Right hindlimb (tissue), 1 donor: ENCODE measurements around the gene DOK7.

Experiments
- DNase-seq: peaks from one replicate; pipeline ENCODE4 v3.0.0-alpha.2; 2018

Gene DOK7

GRCh38 chr4:3476936-3477749, 14.0 kb downstream of the DOK7 start:
- DNase-seq, result no peak

DNA sequence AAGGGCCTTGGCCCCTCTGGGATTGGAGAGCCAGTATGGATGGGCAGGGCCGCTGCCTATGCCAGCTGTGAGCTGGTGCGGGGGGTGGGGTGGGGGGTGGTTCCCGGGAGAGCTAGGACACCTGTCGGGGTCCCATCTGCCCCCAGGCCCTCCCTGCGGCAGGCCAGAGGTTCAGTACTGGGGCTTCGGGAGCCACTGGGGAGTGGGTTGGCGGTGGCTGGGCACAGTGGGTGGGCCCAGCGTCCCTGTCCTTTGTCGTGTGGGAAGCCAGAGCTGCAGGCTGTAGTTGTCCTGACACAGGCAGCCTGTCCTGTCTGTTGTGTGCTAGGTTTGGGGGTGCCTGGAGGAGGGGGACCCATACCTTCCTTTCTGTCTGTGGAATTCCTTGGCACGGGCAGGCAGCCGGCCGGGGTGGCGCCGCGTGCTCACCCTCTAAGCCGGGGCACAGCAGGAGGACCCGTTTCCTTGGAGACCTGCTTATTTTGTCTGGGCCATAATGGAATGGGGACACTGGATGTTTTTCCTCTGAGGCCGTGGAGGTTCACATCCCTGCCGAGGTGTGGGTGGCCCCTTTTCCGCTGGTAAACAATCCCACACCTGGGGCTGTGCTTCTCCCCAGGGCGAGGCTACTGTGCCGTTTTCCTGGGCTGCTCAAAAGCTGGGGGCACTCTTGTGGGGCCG, 14.8 kb downstream of the DOK7 start:
- DNase-seq, result no peak

- no peak for DNase-seq
Measured at GRCh38 chr4:3478446-3479357, 15.6 kb downstream of the DOK7 start.

DNA sequence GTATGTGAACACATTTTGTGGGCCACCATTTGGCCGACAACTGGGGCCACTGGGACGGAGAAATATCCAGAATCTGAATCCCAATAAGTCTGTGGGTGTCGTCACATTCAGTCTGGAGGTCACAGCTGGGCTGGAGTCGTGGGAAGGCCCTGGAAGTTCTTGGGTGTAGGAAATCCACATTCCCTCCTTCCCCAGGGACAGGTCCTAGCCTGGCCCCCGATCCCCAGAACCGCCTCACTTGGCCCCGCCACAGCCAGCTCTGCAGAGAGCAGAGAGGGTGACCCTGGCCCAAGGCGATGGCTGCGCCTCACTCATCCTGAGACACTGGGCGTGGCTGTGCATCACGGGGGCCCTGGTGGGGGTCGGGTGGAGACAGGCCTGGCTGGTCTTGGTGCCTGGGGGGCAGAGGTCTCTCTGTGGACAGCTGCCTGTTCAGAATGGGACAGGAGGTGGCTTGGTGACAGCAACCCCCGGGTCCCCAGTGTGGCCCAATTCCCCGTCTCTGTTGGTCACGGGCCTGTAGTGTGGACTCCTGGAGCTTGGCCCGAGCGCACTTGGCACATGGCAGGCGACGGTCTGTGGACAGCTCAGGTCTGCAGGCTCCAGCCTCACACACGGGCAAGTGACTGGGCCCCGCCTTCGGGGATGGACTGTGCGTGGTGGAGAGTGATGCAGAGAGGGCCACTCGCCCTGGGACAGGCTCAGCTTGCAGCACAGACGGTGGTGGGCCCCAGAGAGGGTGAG, 16.4 kb downstream of the DOK7 start:
- DNase-seq, result no peak

- peak; percentile 90 for DNase-seq
Measured at GRCh38 chr4:3480528-3481112, 17.5 kb downstream of the DOK7 start.

GRCh38 chr4:3481113-3481531, 18.0 kb downstream of the DOK7 start:
- DNase-seq, result no peak

DNA sequence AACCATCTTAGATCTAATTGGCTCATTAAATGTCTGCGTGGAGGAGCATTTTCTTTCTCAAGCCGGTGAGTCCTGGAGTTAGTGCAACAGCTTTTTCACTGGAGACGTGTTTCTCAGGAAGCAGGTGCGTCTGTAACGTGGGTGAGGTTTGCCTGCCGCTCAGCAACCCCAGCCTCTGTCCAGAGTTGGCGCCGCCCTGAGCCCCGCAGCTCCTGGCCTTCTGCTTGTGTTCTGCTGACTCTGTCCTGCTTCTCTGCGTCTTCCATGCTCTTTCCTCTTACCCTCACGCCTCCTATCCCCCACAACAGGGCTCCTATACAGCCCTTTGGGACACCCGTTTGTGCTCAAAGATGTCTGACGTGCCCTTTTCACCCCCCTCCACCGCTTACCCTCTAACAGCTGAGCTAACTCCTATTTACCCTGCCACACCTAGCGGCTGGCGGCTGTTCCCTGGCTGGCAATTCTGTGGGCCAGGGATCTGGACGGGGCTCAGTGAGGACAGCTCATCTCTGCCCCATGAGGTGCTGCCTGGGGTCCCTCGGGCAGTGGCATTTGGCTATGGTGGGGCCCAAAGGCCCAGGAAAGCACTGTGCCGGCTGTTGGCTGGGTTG, 18.8 kb downstream of the DOK7 start:
- no peak for DNase-seq

- DNase-seq, result no peak
Measured at GRCh38 chr4:3482707-3483106, 19.6 kb downstream of the DOK7 start.

DNA sequence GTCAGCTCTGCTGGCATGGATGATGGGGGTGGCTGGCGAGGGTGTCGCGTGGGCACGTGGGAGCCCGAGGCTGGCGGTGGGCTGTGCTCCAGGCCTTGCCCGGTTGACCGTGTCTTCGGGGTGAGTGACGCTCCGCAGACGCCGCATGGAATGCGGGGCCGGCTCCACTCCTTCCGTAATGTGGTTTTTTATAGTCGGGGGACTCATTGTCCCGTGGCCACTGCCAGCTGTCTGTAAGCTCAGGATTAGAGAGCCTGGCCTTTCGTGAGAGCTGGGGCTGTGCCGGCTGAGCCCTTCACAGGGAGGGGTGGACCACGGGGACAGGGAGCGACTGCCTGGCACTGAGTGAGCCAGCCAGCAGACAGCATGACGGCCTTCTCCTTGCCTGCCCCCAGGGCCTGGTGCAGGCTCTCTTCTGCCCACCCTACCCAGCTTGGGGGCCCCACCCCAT, 20.4 kb downstream of the DOK7 start:
- DNase-seq, result peak; percentile 65

- DNase-seq, result no peak
Measured at GRCh38 chr4:3484057-3484973, 21.2 kb downstream of the DOK7 start.

DNA sequence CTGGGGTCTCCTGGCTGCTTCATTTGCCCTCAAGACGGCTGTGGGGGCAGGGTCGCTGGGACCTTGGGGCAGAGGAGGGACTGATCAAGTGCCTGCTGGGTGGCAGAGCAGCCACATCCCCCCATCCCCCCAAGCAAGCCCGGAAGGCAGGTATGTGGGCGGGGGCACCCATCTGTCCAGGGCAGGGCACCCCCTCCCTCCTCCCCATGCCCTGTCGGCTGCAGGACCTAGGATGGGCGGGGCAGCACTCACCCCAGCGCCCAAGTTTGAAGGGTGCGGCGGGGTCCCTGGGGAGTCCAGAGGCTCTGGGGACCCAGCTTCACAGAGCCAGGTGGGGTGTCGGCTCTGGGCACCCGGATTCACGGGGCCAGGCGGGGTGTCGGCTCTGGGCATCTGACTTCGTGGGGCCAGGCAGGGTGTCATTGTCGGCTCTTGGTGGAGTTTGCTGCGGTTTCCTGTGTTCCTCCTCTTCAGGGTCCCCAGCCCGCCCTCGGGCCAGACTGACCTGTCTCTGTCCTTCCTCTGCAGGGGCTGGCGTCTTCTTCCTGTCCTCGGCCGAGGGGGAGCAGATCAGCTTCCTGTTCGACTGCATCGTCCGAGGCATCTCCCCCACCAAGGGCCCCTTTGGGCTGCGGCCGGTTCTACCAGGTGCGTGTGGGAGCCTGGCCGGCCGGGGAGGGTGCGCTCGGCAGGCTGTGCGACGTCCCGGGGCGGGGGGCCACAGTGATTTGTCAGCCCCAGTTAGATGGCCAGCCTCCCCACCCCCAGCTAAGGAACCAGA, 22.1 kb downstream of the DOK7 start:
- peak; percentile 62 for DNase-seq

DNA sequence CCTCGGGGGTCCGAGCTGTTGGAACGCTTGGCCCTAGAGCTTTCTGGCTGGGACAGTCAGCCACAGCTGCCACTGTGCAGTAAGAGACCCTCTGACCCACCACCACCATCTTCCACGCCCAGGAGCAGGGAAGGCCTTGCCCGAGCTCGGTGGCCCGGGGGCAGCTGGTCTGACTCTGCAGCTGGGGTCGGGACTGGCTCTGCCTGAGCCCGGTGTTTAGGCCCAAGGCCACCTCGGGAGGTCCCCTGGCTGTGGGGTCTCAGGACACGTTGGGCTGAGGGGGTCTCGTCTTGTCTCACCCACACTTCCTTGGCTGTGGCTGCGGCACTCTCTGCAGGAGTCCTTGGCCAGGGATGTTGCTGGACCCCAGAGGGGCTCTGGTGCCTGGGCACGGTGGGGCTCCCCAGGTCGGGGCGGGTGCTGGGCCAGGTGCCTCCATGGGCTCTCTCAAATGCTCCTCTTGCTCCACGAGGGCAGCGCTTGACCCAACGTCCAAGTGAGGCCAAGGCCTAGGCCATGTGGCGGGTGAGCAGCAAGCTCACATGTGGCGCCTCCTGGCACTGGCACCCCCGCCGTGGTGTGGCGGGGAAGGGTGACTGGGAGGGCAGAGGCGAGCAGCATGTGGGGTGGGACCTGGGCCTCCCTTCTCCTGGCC, 22.9 kb downstream of the DOK7 start:
- no peak for DNase-seq

- no peak for DNase-seq
Measured at GRCh38 chr4:3486541-3487540, 23.7 kb downstream of the DOK7 start.

DNA sequence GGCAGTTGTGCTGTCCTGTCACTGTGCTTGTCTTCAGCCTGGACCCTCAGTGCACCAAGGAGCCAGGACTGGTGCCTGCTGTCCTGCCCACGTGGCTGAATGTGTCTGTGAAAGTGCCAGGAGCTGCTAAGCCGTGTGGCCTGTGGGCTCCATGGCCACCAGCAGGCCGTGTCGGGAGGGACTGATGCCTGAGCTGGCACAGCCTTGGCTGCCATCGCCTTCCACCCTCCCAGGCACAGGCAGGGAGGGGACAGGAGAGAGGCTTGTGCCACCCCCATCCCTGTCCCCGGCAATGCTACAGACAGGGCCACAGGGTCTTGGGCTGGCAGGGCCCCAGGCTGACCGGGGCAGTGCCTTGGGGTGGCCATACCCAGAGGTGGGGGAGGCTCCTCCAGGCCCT, 24.8 kb downstream of the DOK7 start:
- no peak for DNase-seq

GRCh38 chr4:3488820-3489219, 25.7 kb downstream of the DOK7 start:
- DNase-seq, result no peak

DNA sequence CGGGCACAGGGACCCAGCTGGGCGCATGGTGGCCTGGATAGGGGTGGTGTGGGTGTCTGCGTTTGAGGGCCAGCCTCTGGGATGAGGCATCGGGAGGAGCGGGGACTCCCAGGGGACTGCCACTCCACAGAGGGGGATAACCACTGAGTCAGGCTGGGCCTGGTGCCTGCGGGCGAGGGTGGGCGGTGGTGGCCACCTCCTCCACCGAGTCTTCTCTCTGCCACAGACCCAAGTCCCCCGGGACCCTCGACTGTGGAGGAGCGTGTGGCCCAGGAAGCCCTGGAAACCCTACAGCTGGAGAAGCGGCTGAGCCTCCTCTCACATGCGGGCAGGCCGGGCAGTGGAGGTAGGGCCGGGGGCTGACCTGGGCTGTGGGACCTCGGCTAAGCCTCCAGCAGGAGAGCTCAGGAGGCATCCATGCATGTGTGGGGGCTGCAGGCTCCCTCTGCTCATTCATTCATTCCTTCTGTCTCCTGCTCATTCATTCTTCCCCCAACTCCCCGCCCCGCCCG, 26.4 kb downstream of the DOK7 start:
- DNase-seq, result no peak

GRCh38 chr4:3491681-3492405, 28.7 kb downstream of the DOK7 start:
- DNase-seq, result no peak
